GM15510 (cell line): ENCODE results near the gene PDE4C.

ENCODE experiments used
- POLR2A ChIP-seq: IDR thresholded peaks from 3 replicates; pipeline ENCODE4 v1.6.1; 2011; ENCODE audit warnings: borderline replicate concordance; ENCODE audit not compliant: insufficient read length; ENCODE audit errors: extremely low read depth

Gene PDE4C

DNA sequence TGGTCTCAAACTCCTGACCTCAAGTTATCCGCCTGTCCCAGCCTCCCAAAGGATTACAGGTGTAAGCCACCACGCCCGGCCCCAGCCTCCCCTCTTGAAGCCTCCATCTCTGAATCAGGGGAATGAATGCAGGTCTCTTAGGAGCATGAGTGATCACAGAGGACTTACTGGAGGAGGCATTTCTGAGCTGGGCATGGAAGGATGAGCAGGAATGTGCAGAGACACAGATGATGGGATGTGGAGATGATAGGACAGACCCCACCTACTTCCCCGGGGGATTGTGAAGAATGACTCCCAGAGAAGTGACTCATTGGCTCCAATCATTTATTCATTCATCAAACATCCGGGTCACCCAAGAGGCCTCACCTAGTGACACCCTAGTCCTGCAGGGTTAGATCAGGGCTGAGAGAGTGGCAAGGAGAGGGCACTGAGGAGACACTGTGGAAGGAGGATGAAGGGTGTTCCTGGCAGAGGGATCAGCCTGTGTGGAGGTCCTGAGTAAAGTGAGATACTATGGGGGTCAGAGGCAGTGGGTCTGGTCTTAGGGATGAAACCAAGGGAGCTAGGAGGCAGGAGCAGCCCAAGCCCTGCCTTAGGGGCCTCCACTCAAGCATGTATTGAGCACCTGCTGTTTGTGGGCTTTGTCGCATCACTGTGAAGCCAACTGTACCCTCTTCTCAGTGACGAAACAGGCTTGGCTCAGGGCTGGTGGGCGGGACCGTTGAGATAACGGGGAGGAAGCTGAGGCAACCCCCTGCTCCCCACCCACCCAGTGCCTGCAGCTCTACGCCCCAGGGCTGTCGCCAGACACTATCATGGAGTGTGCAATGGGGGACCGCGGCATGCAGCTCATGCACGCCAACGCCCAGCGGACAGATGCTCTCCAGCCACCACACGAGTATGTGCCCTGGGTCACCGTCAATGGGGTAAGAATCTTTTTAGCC is 49.6 kb downstream of the PDE4C start:
- TF ChIP-seq POLR2A = no peak

DNA sequence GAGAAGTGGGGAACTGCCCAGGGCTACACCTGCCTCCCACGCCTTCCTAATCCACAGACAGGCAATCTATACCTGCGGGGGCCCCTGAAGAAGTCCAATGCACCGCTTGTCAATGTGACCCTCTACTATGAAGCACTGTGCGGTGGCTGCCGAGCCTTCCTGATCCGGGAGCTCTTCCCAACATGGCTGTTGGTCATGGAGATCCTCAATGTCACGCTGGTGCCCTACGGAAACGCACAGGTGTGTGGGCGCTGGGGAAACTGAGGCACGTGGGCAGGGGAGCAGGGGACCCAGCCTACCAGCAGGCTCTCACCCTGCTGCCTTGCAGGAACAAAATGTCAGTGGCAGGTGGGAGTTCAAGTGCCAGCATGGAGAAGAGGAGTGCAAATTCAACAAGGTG is 51.3 kb downstream of the PDE4C start:
- TF ChIP-seq POLR2A = no peak
